ENCODE data around the gene GJA4. TPM values are rescaled to one million over a fixed set of nuclear protein-coding genes. Genes with fewer than 3 reads are reported as not detected.
A peak's percentile ranks its signal among the peaks of the same experiment; 100 is the strongest.

The GJA4 gene
- total RNA-seq, 4 donors from 2014 or later: 2.9 to 30.8 (median 12.8) TPM

DNA sequence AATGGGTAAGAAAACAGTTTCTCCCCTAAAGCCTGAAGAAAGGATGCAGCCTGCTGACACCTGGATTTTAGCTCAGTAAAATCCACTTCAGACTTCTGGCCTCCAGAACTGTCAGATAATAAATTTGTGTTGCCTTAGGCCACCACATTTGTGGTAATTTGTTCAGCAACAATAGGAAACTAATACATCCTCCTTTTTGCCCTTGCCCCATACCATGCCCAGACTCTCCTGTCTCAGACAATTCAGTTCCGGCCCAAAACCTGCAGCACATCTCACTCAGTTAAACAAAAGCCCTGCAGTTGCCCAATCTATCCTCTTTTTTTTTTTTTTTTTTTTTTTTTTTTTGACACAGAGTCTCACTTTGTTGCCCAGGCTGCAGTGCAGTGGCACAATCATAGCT lies 40.9 kb downstream of the GJA4 start:
- no peak for TF ChIP-seq POLR2A (IDR thresholded peaks at IDR 0.05)
- TF ChIP-seq, protein P1, sequence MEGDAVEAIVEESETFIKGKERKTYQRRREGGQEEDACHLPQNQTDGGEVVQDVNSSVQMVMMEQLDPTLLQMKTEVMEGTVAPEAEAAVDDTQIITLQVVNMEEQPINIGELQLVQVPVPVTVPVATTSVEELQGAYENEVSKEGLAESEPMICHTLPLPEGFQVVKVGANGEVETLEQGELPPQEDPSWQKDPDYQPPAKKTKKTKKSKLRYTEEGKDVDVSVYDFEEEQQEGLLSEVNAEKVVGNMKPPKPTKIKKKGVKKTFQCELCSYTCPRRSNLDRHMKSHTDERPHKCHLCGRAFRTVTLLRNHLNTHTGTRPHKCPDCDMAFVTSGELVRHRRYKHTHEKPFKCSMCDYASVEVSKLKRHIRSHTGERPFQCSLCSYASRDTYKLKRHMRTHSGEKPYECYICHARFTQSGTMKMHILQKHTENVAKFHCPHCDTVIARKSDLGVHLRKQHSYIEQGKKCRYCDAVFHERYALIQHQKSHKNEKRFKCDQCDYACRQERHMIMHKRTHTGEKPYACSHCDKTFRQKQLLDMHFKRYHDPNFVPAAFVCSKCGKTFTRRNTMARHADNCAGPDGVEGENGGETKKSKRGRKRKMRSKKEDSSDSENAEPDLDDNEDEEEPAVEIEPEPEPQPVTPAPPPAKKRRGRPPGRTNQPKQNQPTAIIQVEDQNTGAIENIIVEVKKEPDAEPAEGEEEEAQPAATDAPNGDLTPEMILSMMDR (IDR thresholded peaks at IDR 0.05): no peak
- no peak overlapping the region for H3K4me3 ChIP-seq (ENCODE audit: low read depth, poor library complexity, severe bottlenecking)
- intact Hi-C loops (cut with DNase I; ENCODE audit: low total_unique reads): no loop called here
- WGBS, 2 donors: 91 to 94% methylated on average over 1 of the region's 1 CpG
- DNase-seq (ENCODE audit: low spot score in 2 of 2): no peak

DNA sequence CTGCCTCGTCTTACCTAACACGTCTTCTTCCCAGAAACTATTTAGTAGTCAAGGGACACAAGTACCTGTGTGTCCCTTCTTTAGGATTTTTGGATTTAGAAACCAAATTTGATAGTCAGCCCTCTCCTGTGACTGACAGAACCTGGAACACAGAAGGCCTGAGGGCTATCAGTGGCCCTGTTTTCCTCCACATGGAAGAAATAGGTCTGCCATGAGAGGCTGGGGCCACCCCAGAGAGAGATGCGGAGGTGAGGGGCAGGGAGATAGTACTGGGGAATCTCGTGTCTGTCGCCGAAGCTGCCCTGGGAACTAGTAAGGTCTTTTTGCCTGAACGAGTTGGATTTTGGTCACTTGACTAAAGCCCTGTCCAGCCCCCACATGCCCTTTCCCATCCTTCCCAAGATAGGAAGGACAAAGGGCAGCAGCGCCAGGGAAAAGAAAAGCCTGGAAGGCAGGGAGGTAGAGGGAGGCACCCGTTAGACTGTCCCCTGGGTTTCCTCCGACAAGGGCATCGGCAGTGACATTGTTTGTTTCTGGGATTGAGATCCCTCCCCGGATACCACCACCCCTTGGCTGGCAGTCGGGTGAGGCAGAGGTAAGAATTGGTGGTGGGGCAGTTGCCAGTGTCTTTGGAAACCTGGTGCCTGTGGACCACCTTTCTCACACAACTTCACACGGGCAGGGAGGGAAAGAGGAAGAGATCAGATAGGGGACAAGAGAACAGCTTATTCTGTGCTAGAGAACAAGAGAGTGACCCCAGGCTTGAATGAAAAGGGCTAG lies 46.9 kb downstream of the GJA4 start:
- intact Hi-C loops (cut with DNase I; ENCODE audit: low total_unique reads): no loop called here
- 84% methylated on average over 14 of the region's 14 CpGs for WGBS, 2 donors
- TF ChIP-seq, protein P1 (IDR thresholded peaks at IDR 0.05): no peak
- no peak for TF ChIP-seq POLR2A (IDR thresholded peaks at IDR 0.05)
- DNase-seq (ENCODE audit: low spot score in 2 of 2): peak in 1 of 2 donors; percentile 70
- H3K4me3 ChIP-seq (ENCODE audit: low read depth, poor library complexity, severe bottlenecking): no peak overlapping the region

DNA sequence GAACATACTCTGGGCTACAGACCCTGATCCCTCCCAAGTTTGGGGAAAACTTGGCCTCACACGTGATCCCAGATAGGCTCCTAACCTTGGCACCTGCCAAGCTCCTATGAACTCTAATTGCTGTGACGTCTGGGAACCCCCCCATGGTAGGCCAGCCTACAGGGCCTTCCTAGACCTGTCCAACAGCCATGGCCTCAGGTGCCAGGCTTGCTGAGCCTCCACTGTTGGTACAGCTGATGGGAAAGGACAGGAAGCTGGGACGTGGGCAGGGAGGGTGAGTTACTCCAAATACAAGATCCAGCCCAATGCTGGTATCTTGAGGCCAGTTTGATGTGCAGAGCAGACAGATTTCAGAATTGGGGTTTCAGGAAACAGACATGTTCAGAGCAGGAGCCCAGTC lies 47.6 kb downstream of the GJA4 start:
- intact Hi-C loops (cut with DNase I; ENCODE audit: low total_unique reads): no loop called here
- TF ChIP-seq POLR2A (IDR thresholded peaks at IDR 0.05): no peak
- TF ChIP-seq, protein P1 (IDR thresholded peaks at IDR 0.05): no peak
- DNase-seq (ENCODE audit: low spot score in 2 of 2): peak in 1 of 2 donors; percentile 65
- no peak overlapping the region for H3K4me3 ChIP-seq (ENCODE audit: low read depth, poor library complexity, severe bottlenecking)
- WGBS, 2 donors: 88 to 91% methylated on average over 3 of the region's 3 CpGs

DNA sequence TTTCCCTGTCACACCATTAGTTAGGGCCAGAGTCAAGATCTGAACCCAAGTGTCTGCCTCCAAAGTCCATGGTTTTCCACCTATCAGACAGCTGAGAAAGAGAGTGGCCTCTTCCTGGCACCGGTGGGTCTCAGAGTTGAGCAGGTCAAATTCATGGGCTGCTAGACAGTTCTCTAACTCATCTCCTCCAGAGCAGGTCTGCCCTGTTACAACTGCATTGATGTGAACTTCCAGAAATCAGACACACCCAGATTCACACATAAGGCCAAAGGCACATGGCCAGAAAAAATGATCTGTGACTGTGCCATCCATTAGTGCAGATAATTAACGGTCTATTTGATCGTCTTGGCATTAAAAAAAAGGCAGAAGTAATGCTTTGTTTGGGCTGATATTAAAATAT lies 49.3 kb downstream of the GJA4 start:
- TF ChIP-seq, protein P1 (IDR thresholded peaks at IDR 0.05): no peak
- TF ChIP-seq POLR2A (IDR thresholded peaks at IDR 0.05): no peak
- peak in 1 of 2 donors; percentile 6 for DNase-seq (ENCODE audit: low spot score in 2 of 2)
- H3K4me3 ChIP-seq (ENCODE audit: low read depth, poor library complexity, severe bottlenecking): no peak overlapping the region
- intact Hi-C loops (cut with DNase I; ENCODE audit: low total_unique reads): no loop called here
- 43 to 46% methylated on average over 3 of the region's 3 CpGs for WGBS, 2 donors

- H3K4me3 ChIP-seq (ENCODE audit: low read depth, poor library complexity, severe bottlenecking): no peak overlapping the region
- intact Hi-C loops (cut with DNase I; ENCODE audit: low total_unique reads): no loop called here
- WGBS, 2 donors: 85% methylated on average over 4 of the region's 4 CpGs
- no peak for TF ChIP-seq POLR2A (IDR thresholded peaks at IDR 0.05)
- TF ChIP-seq, protein P1 (IDR thresholded peaks at IDR 0.05): no peak
- DNase-seq (ENCODE audit: low spot score in 2 of 2): peak in 1 of 2 donors; percentile 36
Measured at GRCh38 chr1:34842952-34843371, 50.2 kb downstream of the GJA4 start.
